ENCODE results near the gene LMNA. TPM values are rescaled to one million over a fixed set of nuclear protein-coding genes. Genes with fewer than 3 reads are reported as not detected.
A peak's percentile ranks its signal among the peaks of the same experiment; 100 is the strongest.

Gene LMNA
- total RNA-seq, 1 donor from 2014 or later = 236 TPM

DNA sequence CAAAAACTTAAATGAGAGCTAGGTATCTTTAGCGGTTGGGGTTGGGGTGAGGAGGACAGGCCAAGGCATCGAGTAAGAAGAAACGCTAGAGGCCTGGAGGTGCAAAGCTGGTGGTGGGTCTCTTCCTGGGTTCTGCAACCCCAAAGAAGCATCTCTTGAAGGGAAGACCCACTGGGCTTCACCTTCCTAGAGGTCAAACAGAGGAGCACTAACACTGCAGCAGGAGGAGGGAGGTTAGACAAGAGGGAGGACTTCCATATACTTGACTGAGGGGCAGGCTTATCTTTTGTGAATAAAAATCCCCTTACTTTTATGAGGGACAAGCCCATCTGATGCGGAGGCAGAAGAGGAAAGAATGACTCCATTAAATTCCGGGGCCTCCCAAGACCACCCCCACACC, 34.7 kb upstream of the LMNA start:
- Histone ChIP-seq H3K4me3 (no peak overlapping the region), H3K27ac (replicated peaks) (no peak overlapping the region), H3K4me1 (peaks cover 49% of the 10 kb centered on the region), H3K9me3 (replicated peaks) (no peaks in the 10 kb centered on the region), H3K27me3 (ENCODE audit: low read depth) (no peaks in the 10 kb centered on the region), H3K36me3 (no peaks in the 10 kb centered on the region)
- intact Hi-C loops (cut with micrococcal nuclease) = no loop called here
- DNase-seq = no peak
- TF ChIP-seq, protein P1, sequence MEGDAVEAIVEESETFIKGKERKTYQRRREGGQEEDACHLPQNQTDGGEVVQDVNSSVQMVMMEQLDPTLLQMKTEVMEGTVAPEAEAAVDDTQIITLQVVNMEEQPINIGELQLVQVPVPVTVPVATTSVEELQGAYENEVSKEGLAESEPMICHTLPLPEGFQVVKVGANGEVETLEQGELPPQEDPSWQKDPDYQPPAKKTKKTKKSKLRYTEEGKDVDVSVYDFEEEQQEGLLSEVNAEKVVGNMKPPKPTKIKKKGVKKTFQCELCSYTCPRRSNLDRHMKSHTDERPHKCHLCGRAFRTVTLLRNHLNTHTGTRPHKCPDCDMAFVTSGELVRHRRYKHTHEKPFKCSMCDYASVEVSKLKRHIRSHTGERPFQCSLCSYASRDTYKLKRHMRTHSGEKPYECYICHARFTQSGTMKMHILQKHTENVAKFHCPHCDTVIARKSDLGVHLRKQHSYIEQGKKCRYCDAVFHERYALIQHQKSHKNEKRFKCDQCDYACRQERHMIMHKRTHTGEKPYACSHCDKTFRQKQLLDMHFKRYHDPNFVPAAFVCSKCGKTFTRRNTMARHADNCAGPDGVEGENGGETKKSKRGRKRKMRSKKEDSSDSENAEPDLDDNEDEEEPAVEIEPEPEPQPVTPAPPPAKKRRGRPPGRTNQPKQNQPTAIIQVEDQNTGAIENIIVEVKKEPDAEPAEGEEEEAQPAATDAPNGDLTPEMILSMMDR (IDR thresholded peaks at IDR 0.05; ENCODE audit: borderline replicate concordance) = no peak

DNA sequence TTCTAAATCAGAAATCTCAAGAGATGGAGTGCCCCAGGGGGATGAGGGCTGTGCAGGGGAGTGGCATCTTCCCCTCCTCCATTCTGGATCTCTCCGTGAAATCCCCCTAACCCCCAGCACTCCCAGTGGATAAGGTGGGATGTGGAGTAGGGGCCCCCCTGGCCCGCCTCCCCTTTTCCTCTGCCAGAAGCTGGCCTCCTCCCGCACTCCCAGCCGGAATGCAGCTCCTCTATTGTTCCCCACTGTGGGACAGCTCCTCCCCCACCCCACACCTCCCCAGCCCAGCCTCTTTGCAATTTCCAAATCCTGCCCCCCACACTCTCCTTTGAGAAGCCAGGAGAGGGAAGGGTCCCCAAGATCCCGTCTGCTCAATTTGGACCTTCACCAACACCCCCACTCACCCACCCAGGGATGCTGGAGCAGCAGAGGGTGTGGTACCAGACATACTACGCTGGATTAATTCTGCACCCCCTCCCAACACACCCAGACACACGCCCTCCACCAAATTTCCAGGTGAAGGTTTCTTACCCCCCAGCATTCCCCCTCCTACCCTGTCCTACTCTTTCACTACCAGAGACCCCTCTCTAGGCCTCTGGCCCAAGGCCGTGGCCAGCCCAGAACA, 34.2 kb upstream of the LMNA start:
- intact Hi-C loops (cut with micrococcal nuclease) = no loop called here
- H3K36me3 ChIP-seq = no peaks in the 10 kb centered on the region
- TF ChIP-seq, protein P1 (IDR thresholded peaks at IDR 0.05; ENCODE audit: borderline replicate concordance) = no peak
- no peaks in the 10 kb centered on the region for H3K27me3 ChIP-seq (ENCODE audit: low read depth)
- no peaks in the 10 kb centered on the region for H3K9me3 ChIP-seq (replicated peaks)
- peaks cover 43% of the 10 kb centered on the region for H3K4me1 ChIP-seq
- no peak overlapping the region for H3K27ac ChIP-seq (replicated peaks)
- no peak for DNase-seq
- no peak overlapping the region for H3K4me3 ChIP-seq

DNA sequence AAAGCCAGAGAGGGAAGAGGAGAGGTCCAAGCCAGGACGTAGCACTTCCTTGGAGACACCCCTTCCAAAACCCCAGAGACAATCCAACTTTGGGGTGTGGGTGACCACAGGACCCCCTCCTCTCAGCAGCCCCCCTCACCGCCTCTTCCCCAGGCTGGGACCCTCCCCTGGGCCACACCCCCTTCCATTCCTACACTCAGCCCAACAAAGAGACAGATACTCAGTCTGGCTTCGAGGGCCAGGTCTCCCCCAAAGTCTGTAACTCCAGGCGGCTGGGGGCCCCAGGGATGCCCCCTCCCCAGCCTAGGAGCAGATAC, 33.7 kb upstream of the LMNA start:
- H3K4me3 ChIP-seq = no peak overlapping the region
- intact Hi-C loops (cut with micrococcal nuclease) = no loop called here

DNA sequence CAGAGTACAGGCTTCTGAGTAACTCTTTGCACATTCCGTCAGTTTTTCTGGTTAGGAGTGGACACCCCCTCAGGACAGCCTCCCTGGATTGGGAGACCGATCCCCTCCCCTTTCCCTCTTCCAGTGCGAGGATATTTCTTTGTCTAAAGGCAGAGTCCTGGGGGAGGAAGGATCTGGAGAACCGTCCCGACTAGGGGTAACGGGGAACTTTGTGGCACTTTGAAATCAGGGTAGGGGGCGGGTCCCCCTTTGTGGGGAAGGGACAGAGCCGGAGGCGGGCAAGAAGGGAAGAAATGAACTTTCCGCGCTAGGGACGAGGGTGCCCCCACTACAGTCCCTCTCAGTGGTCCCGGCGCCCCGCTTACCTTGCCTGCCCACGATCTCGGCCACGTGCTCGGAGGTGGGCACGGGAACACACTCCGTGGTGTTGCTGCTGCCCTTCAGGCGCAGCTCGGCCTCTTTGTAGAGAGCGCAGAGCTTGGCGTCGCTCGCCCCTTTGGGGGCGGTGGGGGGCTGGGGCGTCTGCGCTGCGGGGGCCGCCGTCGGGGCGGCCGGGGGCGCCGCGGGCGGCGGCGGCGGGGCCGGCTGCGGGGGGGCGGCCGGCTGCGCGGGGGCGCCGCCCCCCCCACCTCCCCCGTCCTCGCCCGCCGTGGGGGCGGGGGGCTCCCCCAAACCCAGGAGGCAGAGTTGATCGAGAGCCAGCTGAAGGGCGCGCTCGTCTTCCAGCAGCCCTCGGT, 33.2 kb upstream of the LMNA start:
- TF ChIP-seq, protein P1 (IDR thresholded peaks at IDR 0.05; ENCODE audit: borderline replicate concordance) = no peak
- no peaks in the 10 kb centered on the region for H3K9me3 ChIP-seq (replicated peaks)
- intact Hi-C loops (cut with micrococcal nuclease) = no loop called here
- H3K27ac ChIP-seq (replicated peaks) = no peak overlapping the region
- peak overlapping the region; percentile 92 for H3K4me3 ChIP-seq
- DNase-seq = no peak
- H3K27me3 ChIP-seq (ENCODE audit: low read depth) = no peaks in the 10 kb centered on the region
- peaks cover 41% of the 10 kb centered on the region for H3K4me1 ChIP-seq
- no peaks in the 10 kb centered on the region for H3K36me3 ChIP-seq

More for the DNA sequence above, 33.7 kb upstream of the LMNA start:
- Histone ChIP-seq H3K9me3 (replicated peaks) (no peaks in the 10 kb centered on the region), H3K36me3 (no peaks in the 10 kb centered on the region), H3K27ac (replicated peaks) (no peak overlapping the region), H3K4me1 (peaks cover 41% of the 10 kb centered on the region), H3K27me3 (ENCODE audit: low read depth) (no peaks in the 10 kb centered on the region)
- no peak for DNase-seq
- TF ChIP-seq, protein P1 (IDR thresholded peaks at IDR 0.05; ENCODE audit: borderline replicate concordance) = no peak

DNA sequence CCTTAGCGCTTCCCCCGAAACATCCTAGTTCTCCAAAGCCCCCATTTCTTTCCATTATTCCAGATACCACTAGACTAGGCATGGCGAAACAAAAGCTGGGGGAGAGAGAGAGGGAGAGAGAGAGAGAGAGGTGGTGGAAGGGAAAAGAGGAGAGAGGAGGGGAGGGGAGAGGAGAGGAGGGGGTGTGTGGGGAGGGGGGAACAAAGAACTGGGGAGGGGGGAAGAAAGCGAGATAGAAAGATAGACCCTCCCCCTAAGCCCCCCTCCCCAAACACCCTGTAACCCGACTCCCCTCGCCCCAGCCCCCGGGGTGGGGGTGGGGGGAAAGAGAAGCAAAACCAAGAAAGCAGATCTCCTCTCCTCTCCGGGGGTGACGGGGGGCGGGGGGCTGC, 32.6 kb upstream of the LMNA start:
- no peak overlapping the region for H3K27ac ChIP-seq (replicated peaks)
- H3K4me3 ChIP-seq = peak overlapping the region; percentile 92
- DNase-seq = no peak
- H3K27me3 ChIP-seq (ENCODE audit: low read depth) = no peaks in the 10 kb centered on the region
- no peaks in the 10 kb centered on the region for H3K9me3 ChIP-seq (replicated peaks)
- TF ChIP-seq, protein P1 (IDR thresholded peaks at IDR 0.05; ENCODE audit: borderline replicate concordance) = no peak
- peaks cover 40% of the 10 kb centered on the region for H3K4me1 ChIP-seq
- no peaks in the 10 kb centered on the region for H3K36me3 ChIP-seq
- intact Hi-C loops (cut with micrococcal nuclease) = no loop called here
